ENCODE data around the gene MAFB.

Gene MAFB

DNA sequence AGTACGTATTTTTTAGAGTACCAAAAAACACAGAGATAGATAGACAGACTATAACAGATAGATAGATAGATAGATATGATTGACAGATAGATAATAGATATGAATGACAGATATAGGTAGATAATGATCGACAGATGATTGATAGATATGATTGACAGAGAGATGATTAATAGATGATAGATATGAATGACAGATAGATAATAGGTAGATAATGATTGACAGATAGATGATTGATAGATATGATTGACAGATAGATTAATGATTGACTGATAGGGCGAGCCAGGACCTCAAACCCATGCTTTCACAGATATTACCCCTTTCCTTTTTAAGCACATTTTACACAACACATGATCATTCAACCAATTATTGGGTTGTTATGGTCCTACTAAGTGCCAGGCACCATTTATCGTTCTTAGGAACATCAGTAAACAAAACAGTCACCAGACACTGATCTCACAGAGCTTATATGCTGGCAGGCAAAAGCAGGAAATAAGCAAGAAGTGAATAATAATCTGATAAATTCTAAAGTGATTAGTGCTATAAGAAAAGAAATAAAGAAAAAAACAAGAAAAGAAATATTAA, 11.6 kb downstream of the MAFB start:
- no peak for DNase-seq (ENCODE audit: insufficient read length, low spot score)
- TF ChIP-seq CTCF (IDR thresholded peaks at IDR 0.05; ENCODE audit: insufficient read depth, missing control alignments) = no peak
- FAIRE-seq = no peak

- no peak for TF ChIP-seq CTCF (IDR thresholded peaks at IDR 0.05; ENCODE audit: insufficient read depth, missing control alignments)
- DNase-seq (ENCODE audit: insufficient read length, low spot score) (no peak), FAIRE-seq (no peak)
These were observed 12.4 kb downstream of the MAFB start for GRCh38 chr20:40676491-40677269.

- FAIRE-seq (no peak), DNase-seq (ENCODE audit: insufficient read length, low spot score) (no peak)
- no peak for TF ChIP-seq CTCF (IDR thresholded peaks at IDR 0.05; ENCODE audit: insufficient read depth, missing control alignments)
These were observed 13.3 kb downstream of the MAFB start for GRCh38 chr20:40675599-40676221.

DNA sequence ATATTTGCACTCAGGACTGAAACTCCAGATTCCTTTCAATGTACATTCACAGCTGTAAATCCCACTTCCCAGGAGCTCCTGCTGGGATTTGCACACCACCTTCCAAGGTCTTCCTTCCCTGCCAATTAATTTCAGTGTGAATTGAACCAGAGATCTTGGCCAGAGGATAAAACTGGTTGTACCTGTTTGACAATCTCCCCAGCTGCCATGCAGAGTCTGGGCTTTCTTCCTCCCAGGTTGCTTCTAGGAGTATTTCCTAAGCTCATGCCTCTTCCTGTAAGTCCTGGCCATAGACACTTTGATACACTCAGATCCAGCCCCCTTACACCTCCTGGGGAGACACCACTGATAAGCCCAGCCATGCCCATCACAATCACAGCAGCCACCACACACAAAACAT, 15.6 kb downstream of the MAFB start:
- FAIRE-seq (no peak), DNase-seq (ENCODE audit: insufficient read length, low spot score) (no peak)
- no peak for TF ChIP-seq CTCF (IDR thresholded peaks at IDR 0.05; ENCODE audit: insufficient read depth, missing control alignments)

DNA sequence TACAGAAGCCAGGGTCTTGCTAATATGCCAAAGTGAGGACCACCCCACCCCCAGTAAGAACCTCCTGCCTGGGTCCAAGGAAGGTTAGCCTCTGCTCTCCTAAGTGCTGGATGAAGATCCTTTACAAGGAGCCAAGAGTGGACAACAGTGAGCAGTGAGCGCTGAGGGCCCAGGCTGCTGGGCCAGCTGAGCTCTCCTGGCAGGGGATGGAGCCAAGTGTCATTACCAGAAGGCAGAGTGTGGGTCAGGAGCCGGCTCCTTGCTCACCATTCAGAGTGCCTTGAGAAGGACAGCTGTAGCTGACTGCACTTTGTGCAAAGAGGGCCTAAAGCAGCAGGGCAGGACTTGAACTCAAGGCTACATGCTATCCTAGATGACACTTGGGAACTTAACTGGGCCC, 16.9 kb downstream of the MAFB start:
- TF ChIP-seq CTCF (IDR thresholded peaks at IDR 0.05; ENCODE audit: insufficient read depth, missing control alignments) = no peak
- DNase-seq (ENCODE audit: insufficient read length, low spot score) = no peak
- FAIRE-seq = no peak

DNA sequence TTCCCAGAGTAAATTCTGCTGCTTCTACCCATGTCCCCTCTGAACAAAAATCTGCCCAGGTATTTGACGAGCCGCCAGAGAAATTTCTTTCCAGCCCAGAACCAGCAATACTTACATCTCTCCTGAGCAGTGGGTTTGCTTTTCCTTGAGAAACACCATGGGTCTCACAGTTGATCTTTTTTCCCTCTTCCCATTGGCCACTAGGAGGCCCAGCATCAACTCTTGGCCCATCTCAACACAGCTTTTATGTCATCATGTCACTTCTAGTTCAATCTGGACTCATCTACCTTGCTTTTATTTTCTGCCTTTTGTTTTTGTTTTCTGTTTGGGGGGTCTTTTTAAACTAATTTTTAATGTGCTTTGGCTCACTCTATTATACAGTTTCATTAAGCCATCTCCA, 18.8 kb downstream of the MAFB start:
- no peak for DNase-seq (ENCODE audit: insufficient read length, low spot score)
- TF ChIP-seq CTCF (IDR thresholded peaks at IDR 0.05; ENCODE audit: insufficient read depth, missing control alignments) = no peak
- no peak for FAIRE-seq

GRCh38 chr20:40669692-40670091, 19.3 kb downstream of the MAFB start:
- FAIRE-seq = no peak
- no peak for DNase-seq (ENCODE audit: insufficient read length, low spot score)

More at GRCh38 chr20:40669692-40670091, 19.3 kb downstream of the MAFB start:
- no peak for TF ChIP-seq CTCF (IDR thresholded peaks at IDR 0.05; ENCODE audit: insufficient read depth, missing control alignments)

All from D721Med (cell line).